HUES48 (cell line): ENCODE measurements around the gene NATD1.

ENCODE experiments used
- H3K27ac ChIP-seq: one replicate; pipeline ENCODE4 v1.7.0; 2013; ENCODE audit warnings: low read depth, low read length, inconsistent platforms
- H3K27me3 ChIP-seq: 2 replicates; pipeline ENCODE4 v1.6.1; 2013; ENCODE audit warnings: mild to moderate bottlenecking, low read length; ENCODE audit not compliant: control insufficient read depth, insufficient read depth
- H3K36me3 ChIP-seq: 2 replicates; pipeline ENCODE4 v1.6.1; 2013; ENCODE audit warnings: low read length; ENCODE audit not compliant: control insufficient read depth, insufficient read depth
- H3K4me1 ChIP-seq: 2 replicates; pipeline ENCODE4 v1.6.1; 2013; ENCODE audit warnings: mild to moderate bottlenecking, low read length; ENCODE audit not compliant: control insufficient read depth, insufficient read depth
- H3K4me3 ChIP-seq: 2 replicates; pipeline ENCODE4 v1.5.1; 2013; ENCODE audit warnings: mild to moderate bottlenecking, low read depth, low read length
- H3K9ac ChIP-seq: 2 replicates; pipeline ENCODE4 v1.6.1; 2013; ENCODE audit warnings: mild to moderate bottlenecking, low read depth, low read length, moderate library complexity
- H3K9me3 ChIP-seq: 2 replicates; pipeline ENCODE4 v1.6.1; 2013; ENCODE audit warnings: low read length; ENCODE audit not compliant: control insufficient read depth, insufficient read depth

Gene NATD1

DNA sequence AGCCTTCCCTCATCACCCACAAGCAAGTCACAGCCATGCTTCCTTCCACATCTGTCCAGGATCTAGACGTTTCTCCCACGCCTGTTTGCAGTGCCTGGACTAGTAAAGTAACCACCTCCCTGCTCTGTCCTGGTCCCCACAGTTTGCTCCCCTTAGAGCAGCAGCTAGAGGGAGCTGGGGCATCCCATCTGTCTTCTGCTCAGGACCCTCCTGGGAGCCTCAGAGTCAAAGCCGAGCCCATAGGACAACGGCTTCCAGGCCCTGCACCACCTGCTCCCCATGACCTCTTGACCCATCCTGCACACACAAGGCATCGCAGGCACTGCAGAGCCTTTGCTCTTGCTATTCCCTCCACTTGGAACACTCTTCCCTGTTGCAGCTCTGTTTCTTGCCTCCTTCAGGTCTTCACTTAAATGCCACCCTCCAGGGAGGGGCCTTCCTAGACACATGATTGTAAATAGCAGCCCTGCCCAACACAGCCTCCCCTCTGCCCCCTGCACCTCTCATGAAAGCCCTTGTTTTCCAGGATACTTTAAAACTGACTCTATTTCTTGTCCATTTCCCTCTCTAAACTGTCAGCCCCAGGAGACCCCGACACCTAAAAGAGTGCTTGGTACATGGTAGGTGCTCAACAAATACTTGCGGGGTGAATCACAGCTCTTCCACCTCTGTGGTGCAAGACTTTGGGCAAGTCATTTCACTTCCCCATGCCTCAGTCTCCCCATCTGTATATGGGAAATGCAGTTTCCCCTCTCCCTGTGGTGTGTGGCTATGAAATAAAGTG lies 3.1 kb downstream of the NATD1 start:
- no peak overlapping the region for H3K4me3 ChIP-seq
- no peak overlapping the region for H3K27ac ChIP-seq
- no peaks in the 10 kb centered on the region for H3K27me3 ChIP-seq
- no peak overlapping the region for H3K9ac ChIP-seq
- H3K36me3 ChIP-seq: no peaks in the 10 kb centered on the region
- H3K9me3 ChIP-seq: no peaks in the 10 kb centered on the region; the same call in 1 of the 2 replicates
- peaks cover 6% of the 10 kb centered on the region for H3K4me1 ChIP-seq

- Histone ChIP-seq H3K27ac (no peak overlapping the region), H3K9me3 (no peaks in the 10 kb centered on the region), H3K27me3 (no peaks in the 10 kb centered on the region), H3K9ac (no peak overlapping the region), H3K36me3 (no peaks in the 10 kb centered on the region), H3K4me3 (no peak overlapping the region), H3K4me1 (peaks cover 6% of the 10 kb centered on the region)
Measured at GRCh38 chr17:21249086-21249795, 4.0 kb downstream of the NATD1 start.

DNA sequence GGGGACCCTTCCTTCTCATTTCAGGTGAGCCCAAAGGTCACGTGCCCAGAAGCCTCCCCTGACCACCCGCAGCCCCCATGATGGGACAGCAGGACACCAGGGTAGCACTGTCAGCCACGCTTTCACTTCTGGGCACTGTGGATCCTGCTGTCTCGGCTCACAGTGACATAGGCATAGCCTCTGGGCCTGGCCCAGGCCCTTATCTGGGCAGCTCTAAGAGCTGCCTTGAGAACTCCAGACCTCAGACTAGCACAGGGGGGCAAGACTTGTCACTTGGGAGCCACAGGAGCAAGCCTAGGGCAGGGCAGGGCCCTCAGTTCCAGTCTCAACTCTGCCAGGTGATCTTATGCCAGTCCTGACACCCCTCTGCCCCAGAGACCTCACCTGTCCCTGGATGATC lies 4.7 kb downstream of the NATD1 start:
- Histone ChIP-seq H3K9me3 (no peaks in the 10 kb centered on the region), H3K27me3 (no peaks in the 10 kb centered on the region), H3K27ac (no peak overlapping the region), H3K36me3 (no peaks in the 10 kb centered on the region), H3K4me1 (peaks cover under 1% of the 10 kb centered on the region; the same call in 1 of the 2 replicates), H3K9ac (no peak overlapping the region), H3K4me3 (no peak overlapping the region)

- Histone ChIP-seq H3K4me3 (no peak overlapping the region), H3K9me3 (no peaks in the 10 kb centered on the region), H3K27me3 (no peaks in the 10 kb centered on the region), H3K27ac (no peak overlapping the region), H3K4me1 (no peaks in the 10 kb centered on the region; the same call in 1 of the 2 replicates), H3K36me3 (no peaks in the 10 kb centered on the region), H3K9ac (no peak overlapping the region)
Measured at GRCh38 chr17:21247552-21248258, 5.5 kb downstream of the NATD1 start.

- Histone ChIP-seq H3K27ac (no peak overlapping the region), H3K4me3 (no peak overlapping the region), H3K9ac (no peak overlapping the region), H3K27me3 (no peaks in the 10 kb centered on the region), H3K36me3 (no peaks in the 10 kb centered on the region), H3K4me1 (no peaks in the 10 kb centered on the region; the same call in 1 of the 2 replicates), H3K9me3 (no peaks in the 10 kb centered on the region)
Measured at GRCh38 chr17:21246698-21247097, 6.5 kb downstream of the NATD1 start.

DNA sequence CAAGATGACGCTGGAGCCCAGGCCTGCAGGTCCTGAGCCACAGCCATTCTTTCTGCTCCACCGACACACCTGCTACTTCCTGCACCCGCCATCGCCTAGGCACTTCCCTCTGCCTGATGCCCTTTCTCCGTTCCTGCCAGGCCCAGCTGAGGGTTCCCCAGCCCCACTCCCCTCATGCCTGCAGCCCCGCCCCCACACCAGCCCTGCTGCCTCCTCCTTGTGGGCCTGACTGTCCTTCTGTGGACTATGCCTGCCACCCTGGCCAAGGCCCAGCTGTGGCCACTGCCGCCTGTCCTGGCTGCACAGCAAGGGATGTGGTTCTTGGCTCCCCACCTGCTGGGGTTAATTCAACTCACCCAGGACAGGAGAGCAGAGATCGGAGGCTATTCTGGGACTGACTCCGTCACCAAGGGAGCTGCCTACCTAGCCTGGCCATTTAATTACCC lies 7.5 kb downstream of the NATD1 start:
- H3K4me1 ChIP-seq: no peaks in the 10 kb centered on the region; the same call in 1 of the 2 replicates
- H3K27me3 ChIP-seq: no peaks in the 10 kb centered on the region
- H3K36me3 ChIP-seq: no peaks in the 10 kb centered on the region
- no peak overlapping the region for H3K27ac ChIP-seq
- H3K9ac ChIP-seq: no peak overlapping the region
- no peak overlapping the region for H3K4me3 ChIP-seq
- no peaks in the 10 kb centered on the region for H3K9me3 ChIP-seq

DNA sequence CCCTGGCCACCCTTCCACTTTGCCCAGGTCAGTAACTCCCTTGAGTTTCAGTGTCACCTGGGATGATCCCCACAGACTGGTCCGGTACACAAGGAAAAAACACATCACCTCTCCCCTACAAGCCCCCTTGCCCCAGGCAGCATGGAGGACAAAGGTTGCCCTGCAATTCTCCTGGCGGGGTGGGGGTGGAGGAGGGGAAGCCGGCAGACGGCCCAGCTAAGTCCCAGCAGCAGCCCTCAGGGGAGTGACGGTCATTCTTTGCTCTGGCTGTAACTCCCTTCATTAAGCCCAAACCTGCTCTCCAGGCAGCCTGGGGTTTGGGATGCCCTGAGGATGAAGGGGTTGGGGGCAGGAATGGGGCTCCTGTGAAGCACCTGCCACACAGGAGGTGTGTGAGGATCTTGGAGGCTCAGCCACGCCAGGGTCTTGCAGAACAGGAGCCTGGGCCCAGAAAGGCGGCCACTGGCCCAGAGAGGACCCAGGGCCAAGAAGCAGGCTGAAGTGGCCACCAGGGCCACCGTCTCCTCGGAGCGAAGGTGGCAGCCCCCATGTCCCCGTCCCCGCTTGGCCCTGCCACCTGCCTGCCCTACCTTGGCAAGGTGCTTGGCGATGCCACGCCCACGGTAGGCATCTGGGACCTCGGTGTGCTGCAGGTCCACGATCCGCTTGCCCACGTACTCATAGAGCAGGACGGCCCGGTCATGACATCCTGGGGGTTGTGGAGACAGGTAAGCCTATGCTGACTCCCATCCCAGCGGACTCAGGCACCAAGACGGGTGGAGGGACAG lies 9.5 kb downstream of the NATD1 start:
- H3K9ac ChIP-seq: no peak overlapping the region

GRCh38 chr17:21242780-21243515 lies 10.3 kb downstream of the NATD1 start:
- no peak overlapping the region for H3K27ac ChIP-seq
- H3K4me1 ChIP-seq: peaks cover 8% of the 10 kb centered on the region; the same call in 1 of the 2 replicates
- no peak overlapping the region for H3K4me3 ChIP-seq
- no peaks in the 10 kb centered on the region for H3K36me3 ChIP-seq
- H3K9ac ChIP-seq: no peak overlapping the region
- no peaks in the 10 kb centered on the region for H3K27me3 ChIP-seq
- H3K9me3 ChIP-seq: no peaks in the 10 kb centered on the region

More for the DNA sequence above, 9.5 kb downstream of the NATD1 start:
- no peaks in the 10 kb centered on the region for H3K9me3 ChIP-seq
- no peak overlapping the region for H3K27ac ChIP-seq
- no peaks in the 10 kb centered on the region for H3K27me3 ChIP-seq
- no peak overlapping the region for H3K4me3 ChIP-seq
- H3K4me1 ChIP-seq: peaks cover 8% of the 10 kb centered on the region; the same call in 1 of the 2 replicates
- H3K36me3 ChIP-seq: no peaks in the 10 kb centered on the region

DNA sequence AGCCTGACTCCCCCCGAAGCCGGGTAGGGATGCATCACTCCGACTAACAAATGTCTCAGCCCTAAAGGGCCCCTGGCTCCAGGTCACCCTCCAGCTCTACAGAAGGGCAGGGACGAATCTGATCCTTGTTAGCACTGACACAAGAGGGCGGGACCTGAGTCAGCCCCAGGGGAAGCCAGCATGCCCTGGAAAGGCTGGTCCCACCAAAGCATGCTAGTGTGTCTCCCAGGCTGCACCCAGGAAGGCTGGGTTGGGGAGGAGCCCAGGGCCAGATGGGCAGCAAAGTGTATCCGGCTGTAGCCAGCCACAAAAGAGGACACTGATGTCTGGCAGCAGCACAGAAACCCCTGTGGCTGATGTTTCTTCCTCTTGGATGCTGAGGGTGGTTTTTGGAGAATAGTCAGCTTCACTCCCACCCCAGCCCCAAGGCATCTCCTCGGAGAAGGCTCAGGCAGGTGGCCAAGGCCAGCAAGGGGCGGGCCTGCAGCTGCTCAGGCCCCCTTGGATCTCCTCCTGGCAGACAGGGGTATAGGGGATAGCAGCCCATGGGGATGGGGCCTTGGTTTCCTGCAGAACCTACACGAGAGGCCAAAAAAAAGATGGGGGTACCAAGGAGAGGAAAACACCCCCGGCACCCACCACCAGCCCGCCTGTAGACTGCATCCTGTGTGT lies 11.0 kb downstream of the NATD1 start:
- H3K27me3 ChIP-seq: no peaks in the 10 kb centered on the region
- no peaks in the 10 kb centered on the region for H3K36me3 ChIP-seq
- H3K27ac ChIP-seq: no peak overlapping the region
- H3K4me3 ChIP-seq: no peak overlapping the region
- H3K9ac ChIP-seq: no peak overlapping the region
- H3K4me1 ChIP-seq: peaks cover 8% of the 10 kb centered on the region; the same call in 1 of the 2 replicates
- no peaks in the 10 kb centered on the region for H3K9me3 ChIP-seq
